K562 (cell line): Measurements from ENCODE around the gene PSMB8. TPM values are rescaled to one million over a fixed set of nuclear protein-coding genes. Genes with fewer than 3 reads are reported as not detected.

Source experiments
- FOXJ3 ChIP-seq: sonication (generic); formaldehyde crosslinking; IDR thresholded peaks from 2 replicates; pipeline ENCODE4 v1.4.0; 2020; ENCODE audit warnings: mild to moderate bottlenecking, missing genetic modification reagents
- HDGF ChIP-seq: fragments of 450-650 bp; IDR thresholded peaks from 2 replicates; pipeline ENCODE4 v1.6.1; 2016
- JUND ChIP-seq, 2 experiments: IDR thresholded peaks; 2 replicates in 1 of 2; 3 replicates in 1 of 2; pipeline ENCODE4 v1.6.1; 2011; ENCODE audit warnings: borderline replicate concordance in 2 of 2, low read depth in 2 of 2, low read length in 2 of 2, improper control_type of control experiment in 1 of 2, missing biosample characterization in 1 of 2, missing genetic modification characterization in 1 of 2, missing genetic modification reagents in 1 of 2
- MBD2 ChIP-seq: sonication (generic); IDR thresholded peaks from 2 replicates; pipeline ENCODE4 v1.6.1; 2016; ENCODE audit warnings: low read depth, borderline replicate concordance
- PHTF2 ChIP-seq: fragments of 250-450 bp; sonication (Bioruptor Pico); IDR thresholded peaks from 2 replicates; pipeline ENCODE4 v1.5.0; 2021; ENCODE audit warnings: mild to moderate bottlenecking
- TEAD1 ChIP-seq, 2 experiments: fragments of 450-650 bp in 1 of 2; sonication (generic) in 1 of 2; formaldehyde crosslinking; IDR thresholded peaks; 2 replicates each; pipeline versions ENCODE4 v1.4.0 to v1.8.0; 2020 to 2022; ENCODE audit warnings: mild to moderate bottlenecking in 2 of 2, missing genetic modification reagents in 1 of 2
- ZNF217 ChIP-seq: sonication (generic); formaldehyde crosslinking; IDR thresholded peaks from 2 replicates; pipeline ENCODE4 v1.8.0; 2022; ENCODE audit warnings: mild to moderate bottlenecking, missing genetic modification reagents
- polyA plus RNA-seq, 8 experiments: library from polyadenylated mRNA; depleted of rRNA in 4 of 8; stranded (reverse) in 5 of 8; unstranded in 3 of 8; fragments of >200 nt; fragmentation: Nextera tagmentation in 2 of 8; fragmentation: Illumina TruSeq in 1 of 8; extraction: Ambion mirVana in 2 of 8; extraction: Trizol in 1 of 8; gene quantifications; 2 replicates each; pipeline versions ENCODE4 v1.2.1 to v1.2.3, GENCODE V29; 2011 to 2014; ENCODE audit warnings: inconsistent platforms in 1 of 8, missing spikeins in 1 of 8
- total RNA-seq, 7 experiments: library from RNA; depleted of rRNA in 6 of 7; stranded (reverse); fragments of >200 nt in 6 of 7; fragmentation: Illumina TruSeq in 2 of 7; extraction: Trizol in 2 of 7; gene quantifications; 2 replicates each; pipeline versions ENCODE4 v1.2.1 to v1.2.3, GENCODE V29; 2011 to 2021; ENCODE audit warnings: low replicate concordance in 1 of 7
- TF ChIP-seq, protein P1 (sequence below): fragments of 450-650 bp; formaldehyde crosslinking; IDR thresholded peaks from 2 replicates; pipeline ENCODE4 v1.4.0; 2020; ENCODE audit warnings: mild to moderate bottlenecking, mixed read lengths
- TF ChIP-seq, protein P2 (sequence below), 2 experiments: fragments of 450-650 bp in 1 of 2; sonication (generic) in 1 of 2; formaldehyde crosslinking in 1 of 2; IDR thresholded peaks; 2 replicates each; pipeline versions ENCODE4 v1.7.1 to v1.9.0; 2016 to 2022; ENCODE audit warnings: inconsistent platforms in 1 of 2, mild to moderate bottlenecking in 1 of 2, missing genetic modification reagents in 1 of 2
- TF ChIP-seq, protein P3 (sequence below): sonication (generic); formaldehyde crosslinking; IDR thresholded peaks from 2 replicates; pipeline ENCODE4 v1.8.0; 2022; ENCODE audit warnings: mild to moderate bottlenecking, missing genetic modification reagents, borderline replicate concordance
- TF ChIP-seq, protein P4 (sequence below): fragments of 450-650 bp; IDR thresholded peaks from 2 replicates; pipeline ENCODE4 v1.6.1; 2016; ENCODE audit warnings: low read depth, mild to moderate bottlenecking, moderate library complexity

PSMB8 gene
- total and polyA plus RNA-seq, 9 of the 15 experiments (the other 6 are each of a cell fraction or from before 2014, with no cell fraction given), result 0.71 to 4.0 (median 2.4) TPM

DNA sequence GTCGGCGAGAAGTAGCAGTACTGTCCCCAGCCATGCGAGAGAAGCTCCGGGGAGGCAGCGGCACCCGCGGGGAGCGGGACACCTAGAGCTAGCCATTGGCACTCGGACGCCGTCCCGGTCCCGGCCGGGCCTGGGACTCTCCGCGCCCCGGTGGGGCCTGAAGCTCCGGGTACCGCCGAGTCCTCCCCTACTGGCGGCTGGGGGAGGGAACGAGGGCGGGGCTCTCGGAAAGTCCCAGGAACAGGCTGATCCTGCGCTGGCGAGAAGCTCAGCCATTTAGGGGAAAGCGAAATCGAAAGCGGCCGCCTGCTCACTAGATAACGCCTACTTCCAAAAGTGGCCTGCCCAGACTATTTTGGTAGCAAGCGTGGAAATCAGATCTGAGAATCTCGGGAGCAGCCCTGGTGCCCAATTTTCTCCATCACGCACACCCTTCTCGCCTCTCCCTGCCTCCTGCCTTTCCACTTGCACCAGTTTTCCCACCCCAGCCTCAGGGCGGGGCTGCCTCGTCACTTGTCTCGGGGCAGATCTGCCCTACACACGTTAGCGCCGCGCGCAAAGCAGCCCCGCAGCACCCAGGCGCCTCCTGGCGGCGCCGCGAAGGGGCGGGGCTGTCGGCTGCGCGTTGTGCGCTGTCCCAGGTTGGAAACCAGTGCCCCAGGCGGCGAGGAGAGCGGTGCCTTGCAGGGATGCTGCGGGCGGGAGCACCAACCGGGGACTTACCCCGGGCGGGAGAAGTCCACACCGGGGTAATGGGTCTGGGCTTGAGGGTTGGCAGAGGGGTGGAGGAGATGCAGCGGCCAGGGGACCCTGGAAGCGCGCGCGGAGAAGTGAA lies 9.9 kb upstream of the PSMB8 start, which contains the start of the genes PSMB9 and TAP1 (continued):
- TF ChIP-seq, protein P1, sequence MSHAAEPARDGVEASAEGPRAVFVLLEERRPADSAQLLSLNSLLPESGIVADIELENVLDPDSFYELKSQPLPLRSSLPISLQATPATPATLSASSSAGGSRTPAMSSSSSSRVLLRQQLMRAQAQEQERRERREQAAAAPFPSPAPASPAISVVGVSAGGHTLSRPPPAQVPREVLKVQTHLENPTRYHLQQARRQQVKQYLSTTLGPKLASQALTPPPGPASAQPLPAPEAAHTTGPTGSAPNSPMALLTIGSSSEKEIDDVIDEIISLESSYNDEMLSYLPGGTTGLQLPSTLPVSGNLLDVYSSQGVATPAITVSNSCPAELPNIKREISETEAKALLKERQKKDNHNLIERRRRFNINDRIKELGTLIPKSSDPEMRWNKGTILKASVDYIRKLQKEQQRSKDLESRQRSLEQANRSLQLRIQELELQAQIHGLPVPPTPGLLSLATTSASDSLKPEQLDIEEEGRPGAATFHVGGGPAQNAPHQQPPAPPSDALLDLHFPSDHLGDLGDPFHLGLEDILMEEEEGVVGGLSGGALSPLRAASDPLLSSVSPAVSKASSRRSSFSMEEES (CRISPR knock-in tag), result no peak
- TF ChIP-seq JUND (IDR thresholded peaks at IDR 0.05; ENCODE audit: borderline replicate concordance, low read depth, low read length), result peak; percentile 69; the same call in 1 of the 2 replicates
- peak; percentile 68; the same call in 2 of the 3 replicates for TF ChIP-seq JUND (tag; IDR thresholded peaks at IDR 0.05; ENCODE audit: borderline replicate concordance, low read depth, low read length)
- TF ChIP-seq TEAD1 (CRISPR knock-in tag; IDR thresholded peaks at IDR 0.05), result peak in 1 of 2 experiments; percentile 71; a peak in 1 of 4 replicates
- TF ChIP-seq, protein P2, sequence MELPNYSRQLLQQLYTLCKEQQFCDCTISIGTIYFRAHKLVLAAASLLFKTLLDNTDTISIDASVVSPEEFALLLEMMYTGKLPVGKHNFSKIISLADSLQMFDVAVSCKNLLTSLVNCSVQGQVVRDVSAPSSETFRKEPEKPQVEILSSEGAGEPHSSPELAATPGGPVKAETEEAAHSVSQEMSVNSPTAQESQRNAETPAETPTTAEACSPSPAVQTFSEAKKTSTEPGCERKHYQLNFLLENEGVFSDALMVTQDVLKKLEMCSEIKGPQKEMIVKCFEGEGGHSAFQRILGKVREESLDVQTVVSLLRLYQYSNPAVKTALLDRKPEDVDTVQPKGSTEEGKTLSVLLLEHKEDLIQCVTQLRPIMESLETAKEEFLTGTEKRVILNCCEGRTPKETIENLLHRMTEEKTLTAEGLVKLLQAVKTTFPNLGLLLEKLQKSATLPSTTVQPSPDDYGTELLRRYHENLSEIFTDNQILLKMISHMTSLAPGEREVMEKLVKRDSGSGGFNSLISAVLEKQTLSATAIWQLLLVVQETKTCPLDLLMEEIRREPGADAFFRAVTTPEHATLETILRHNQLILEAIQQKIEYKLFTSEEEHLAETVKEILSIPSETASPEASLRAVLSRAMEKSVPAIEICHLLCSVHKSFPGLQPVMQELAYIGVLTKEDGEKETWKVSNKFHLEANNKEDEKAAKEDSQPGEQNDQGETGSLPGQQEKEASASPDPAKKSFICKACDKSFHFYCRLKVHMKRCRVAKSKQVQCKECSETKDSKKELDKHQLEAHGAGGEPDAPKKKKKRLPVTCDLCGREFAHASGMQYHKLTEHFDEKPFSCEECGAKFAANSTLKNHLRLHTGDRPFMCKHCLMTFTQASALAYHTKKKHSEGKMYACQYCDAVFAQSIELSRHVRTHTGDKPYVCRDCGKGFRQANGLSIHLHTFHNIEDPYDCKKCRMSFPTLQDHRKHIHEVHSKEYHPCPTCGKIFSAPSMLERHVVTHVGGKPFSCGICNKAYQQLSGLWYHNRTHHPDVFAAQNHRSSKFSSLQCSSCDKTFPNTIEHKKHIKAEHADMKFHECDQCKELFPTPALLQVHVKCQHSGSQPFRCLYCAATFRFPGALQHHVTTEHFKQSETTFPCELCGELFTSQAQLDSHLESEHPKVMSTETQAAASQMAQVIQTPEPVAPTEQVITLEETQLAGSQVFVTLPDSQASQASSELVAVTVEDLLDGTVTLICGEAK (IDR thresholded peaks at IDR 0.05), result peak; percentile 73
- TF ChIP-seq, protein P2 (CRISPR knock-in tag; IDR thresholded peaks at IDR 0.05), result no peak
- no peak for TF ChIP-seq FOXJ3 (CRISPR knock-in tag)
- TF ChIP-seq ZNF217 (CRISPR knock-in tag), result 0 out of 2 replicates have a peak, but pooled peaks have one; percentile 33
- TF ChIP-seq, protein P3, sequence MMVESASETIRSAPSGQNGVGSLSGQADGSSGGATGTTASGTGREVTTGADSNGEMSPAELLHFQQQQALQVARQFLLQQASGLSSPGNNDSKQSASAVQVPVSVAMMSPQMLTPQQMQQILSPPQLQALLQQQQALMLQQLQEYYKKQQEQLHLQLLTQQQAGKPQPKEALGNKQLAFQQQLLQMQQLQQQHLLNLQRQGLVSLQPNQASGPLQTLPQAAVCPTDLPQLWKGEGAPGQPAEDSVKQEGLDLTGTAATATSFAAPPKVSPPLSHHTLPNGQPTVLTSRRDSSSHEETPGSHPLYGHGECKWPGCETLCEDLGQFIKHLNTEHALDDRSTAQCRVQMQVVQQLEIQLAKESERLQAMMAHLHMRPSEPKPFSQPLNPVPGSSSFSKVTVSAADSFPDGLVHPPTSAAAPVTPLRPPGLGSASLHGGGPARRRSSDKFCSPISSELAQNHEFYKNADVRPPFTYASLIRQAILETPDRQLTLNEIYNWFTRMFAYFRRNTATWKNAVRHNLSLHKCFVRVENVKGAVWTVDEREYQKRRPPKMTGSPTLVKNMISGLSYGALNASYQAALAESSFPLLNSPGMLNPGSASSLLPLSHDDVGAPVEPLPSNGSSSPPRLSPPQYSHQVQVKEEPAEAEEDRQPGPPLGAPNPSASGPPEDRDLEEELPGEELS (CRISPR knock-in tag), result peak; percentile 91; the same call in 1 of the 2 replicates
- TF ChIP-seq, protein P4, sequence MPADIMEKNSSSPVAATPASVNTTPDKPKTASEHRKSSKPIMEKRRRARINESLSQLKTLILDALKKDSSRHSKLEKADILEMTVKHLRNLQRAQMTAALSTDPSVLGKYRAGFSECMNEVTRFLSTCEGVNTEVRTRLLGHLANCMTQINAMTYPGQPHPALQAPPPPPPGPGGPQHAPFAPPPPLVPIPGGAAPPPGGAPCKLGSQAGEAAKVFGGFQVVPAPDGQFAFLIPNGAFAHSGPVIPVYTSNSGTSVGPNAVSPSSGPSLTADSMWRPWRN, result peak; percentile 75
- TF ChIP-seq MBD2, result peak; percentile 41; the same call in 1 of the 2 replicates
- TF ChIP-seq PHTF2, result no peak
- TF ChIP-seq HDGF, result no peak
